ENCODE data around the gene XYLB.

Gene XYLB

GRCh38 chr3:38457111-38458003 lies 110.8 kb downstream of the XYLB start:
- DNase-seq = no peak

DNA sequence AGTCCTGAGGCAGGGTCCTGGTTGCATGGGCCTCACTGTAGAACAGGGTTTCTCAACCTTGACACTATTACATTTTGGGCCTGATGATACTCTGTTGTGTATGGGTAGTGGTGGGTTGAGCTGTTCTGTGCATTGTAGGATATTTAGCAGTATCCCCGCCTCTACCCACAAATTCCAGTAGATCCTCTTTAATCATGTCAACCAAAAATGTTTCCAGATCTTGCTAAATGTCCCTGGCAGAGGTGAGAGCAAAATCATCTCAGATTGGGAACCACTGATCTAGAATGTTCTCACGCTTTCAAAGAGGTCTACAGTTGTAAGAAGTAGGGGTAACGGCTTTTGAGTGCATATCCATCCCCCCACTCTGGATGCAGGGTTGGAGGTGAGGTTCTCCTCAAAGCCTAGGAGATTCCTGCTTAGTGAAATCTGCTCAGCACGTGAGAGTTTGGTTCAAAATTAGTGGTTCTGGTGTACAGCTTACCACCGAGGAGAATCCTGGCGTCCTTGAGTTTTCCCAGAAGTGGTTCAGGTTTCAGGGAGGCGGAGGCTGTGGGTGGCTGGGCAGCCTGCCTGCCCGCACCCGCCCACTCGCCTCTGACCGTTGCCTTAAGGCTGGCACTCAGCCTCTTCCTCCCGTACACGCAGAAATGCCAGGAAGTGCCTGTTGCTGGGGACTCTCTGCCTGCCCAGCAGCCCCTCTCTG lies 112.4 kb downstream of the XYLB start:
- DNase-seq = no peak

GRCh38 chr3:38459499-38460048 lies 113.0 kb downstream of the XYLB start:
- no peak for DNase-seq

- no peak for DNase-seq
These were observed 114.0 kb downstream of the XYLB start for GRCh38 chr3:38460377-38461270.

Measured in NCI-H524 treated with DMSO at 0.1 percent for 48 hours (cell line).